ENCODE data around the gene TTC3.

TTC3 gene

DNA sequence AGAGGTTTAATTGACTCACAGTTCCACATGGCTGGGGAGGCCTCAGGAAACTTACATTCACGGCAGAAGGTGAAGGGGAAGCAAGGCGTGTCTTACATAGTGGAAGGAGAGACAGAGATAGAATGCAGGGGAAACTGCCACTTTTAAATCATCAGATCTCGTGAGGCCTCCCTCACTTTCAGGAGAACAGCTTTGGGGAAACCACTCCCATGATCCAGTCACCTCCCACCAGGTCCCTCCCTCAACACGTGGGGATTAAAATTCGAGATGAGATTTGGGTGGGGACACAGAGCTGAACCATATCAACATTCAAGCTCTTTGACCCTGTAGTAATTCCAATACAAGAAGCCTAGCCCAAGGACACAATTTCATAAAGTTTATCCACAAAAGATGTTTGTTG, 13.9 kb upstream of the TTC3 start:
- DNase-seq (ENCODE audit: low read depth in 2 of 3, low spot score in 1 of 3): no peak

DNA sequence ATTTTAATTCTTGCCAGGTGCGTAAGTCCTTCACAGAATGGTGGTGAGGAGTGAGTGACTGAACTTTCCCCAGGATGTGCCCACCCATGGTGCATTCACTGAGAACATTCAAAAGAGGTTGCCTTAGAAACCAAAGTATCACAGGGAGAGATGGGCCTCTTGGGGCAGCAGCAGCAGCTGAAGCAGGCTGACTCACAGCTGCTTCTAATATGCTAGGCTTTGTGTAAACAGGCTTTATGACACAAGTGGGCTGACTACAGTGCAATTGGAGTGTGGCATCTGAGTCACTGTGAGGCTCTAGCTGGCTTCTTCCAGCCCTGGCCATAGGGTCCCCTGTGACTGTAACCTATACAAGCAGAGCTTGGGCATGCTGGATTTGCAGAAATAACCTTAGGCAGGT, 12.8 kb upstream of the TTC3 start:
- DNase-seq (ENCODE audit: low read depth in 2 of 3, low spot score in 1 of 3): no peak

GRCh38 chr21:37061926-37062592, 11.0 kb upstream of the TTC3 start:
- no peak for DNase-seq (ENCODE audit: low read depth in 2 of 3, low spot score in 1 of 3)

- no peak for DNase-seq (ENCODE audit: low read depth in 2 of 3, low spot score in 1 of 3)
Observed at GRCh38 chr21:37062593-37062935, 10.5 kb upstream of the TTC3 start.

DNA sequence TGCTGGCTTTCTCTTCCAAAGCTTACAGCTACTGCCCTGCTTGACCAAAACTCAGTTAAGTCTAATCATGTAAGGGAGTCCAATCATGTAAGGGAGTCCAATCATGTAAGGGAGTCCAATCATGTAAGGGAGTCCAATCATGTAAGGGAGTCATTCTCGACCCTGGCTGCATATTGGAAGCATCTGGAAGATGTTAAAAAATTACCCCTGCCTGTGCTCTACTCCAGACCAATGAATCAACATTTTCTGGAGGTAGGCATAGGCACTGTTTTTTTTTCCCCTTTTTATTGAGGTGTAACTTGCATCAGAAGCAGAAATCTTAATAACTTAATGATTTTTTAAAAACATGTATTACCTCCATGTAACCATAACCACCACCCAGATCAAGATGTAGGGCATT, 9.6 kb upstream of the TTC3 start:
- no peak for DNase-seq (ENCODE audit: low read depth in 2 of 3, low spot score in 1 of 3)

GRCh38 chr21:37064841-37065240, 8.2 kb upstream of the TTC3 start:
- no peak for DNase-seq (ENCODE audit: low read depth in 2 of 3, low spot score in 1 of 3)

- no peak for DNase-seq (ENCODE audit: low read depth in 2 of 3, low spot score in 1 of 3)
Observed at GRCh38 chr21:37065561-37066177, 7.4 kb upstream of the TTC3 start.

DNA sequence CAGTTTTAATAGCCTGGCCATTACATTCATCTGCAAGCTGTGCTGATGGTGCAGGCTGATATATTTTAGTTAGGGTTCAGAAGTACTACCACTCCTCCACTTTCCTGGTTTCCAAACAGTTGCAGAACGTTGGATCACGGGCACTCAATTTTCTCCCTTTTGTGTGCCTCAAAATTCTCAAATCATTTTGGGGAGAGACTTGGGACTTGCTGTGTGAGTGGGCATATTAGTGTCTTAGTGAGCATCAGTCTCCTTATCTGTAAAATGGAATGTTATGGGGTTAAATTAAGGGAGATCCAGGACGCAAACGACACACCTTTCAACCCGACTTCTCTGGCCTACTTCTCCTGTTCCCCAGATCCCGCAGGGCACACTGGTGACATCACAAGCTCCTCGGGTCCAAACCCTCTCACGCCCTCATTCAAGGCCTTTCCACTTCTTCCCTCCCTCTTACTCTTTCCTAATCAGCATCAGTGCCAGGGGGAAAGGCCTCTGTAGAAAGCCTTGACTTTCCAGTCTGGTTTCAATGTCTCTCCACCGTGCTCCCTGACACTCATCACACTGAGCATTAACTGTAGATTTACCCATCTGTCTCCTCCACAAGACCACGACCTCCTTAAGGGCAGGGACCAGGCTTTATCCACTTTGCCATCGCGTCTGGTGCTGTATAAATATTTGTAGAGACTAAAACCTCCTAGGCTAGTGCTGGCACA, 1.3 kb upstream of the TTC3 start:
- peak in 1 of 3 donors; percentile 11 for DNase-seq (ENCODE audit: low read depth in 2 of 3, low spot score in 1 of 3)

DNA sequence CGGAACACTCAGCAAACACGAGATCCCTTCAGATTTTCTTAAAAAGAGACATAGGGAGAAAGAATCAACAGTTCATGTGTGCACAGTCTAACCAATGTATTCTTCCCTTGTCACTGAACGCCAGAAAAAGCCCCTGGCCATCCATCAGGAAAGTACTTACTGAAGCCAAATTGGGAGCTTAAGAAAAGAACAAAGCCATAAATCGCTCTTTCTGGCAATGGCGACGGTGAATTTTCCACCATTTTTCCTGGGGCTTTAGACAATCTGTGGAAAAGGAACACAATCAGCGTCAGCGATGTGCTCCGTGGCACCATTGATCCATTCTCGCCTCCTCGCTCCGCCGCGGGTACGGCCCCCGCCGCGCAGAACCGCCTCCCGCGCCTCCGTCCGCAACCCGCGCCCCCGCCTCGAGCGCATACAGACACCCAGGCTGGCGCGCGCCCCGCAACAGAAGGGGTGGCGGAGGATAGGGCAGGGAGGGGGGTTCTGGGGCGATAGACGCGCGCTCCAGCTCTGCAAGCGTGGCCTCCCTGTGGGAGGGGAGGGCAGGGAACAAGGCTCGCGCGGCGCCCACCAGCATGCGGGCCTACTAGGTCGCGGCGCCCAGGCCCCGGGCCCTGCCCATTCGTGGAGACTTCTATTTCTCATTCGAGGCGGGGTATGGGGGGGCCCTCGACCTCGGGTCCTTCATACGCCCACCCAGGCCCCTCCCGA, 623 bp upstream of the TTC3 start:
- peak; percentile 50 to 61 (median 55) for DNase-seq (ENCODE audit: low read depth in 2 of 3, low spot score in 1 of 3)

DNA sequence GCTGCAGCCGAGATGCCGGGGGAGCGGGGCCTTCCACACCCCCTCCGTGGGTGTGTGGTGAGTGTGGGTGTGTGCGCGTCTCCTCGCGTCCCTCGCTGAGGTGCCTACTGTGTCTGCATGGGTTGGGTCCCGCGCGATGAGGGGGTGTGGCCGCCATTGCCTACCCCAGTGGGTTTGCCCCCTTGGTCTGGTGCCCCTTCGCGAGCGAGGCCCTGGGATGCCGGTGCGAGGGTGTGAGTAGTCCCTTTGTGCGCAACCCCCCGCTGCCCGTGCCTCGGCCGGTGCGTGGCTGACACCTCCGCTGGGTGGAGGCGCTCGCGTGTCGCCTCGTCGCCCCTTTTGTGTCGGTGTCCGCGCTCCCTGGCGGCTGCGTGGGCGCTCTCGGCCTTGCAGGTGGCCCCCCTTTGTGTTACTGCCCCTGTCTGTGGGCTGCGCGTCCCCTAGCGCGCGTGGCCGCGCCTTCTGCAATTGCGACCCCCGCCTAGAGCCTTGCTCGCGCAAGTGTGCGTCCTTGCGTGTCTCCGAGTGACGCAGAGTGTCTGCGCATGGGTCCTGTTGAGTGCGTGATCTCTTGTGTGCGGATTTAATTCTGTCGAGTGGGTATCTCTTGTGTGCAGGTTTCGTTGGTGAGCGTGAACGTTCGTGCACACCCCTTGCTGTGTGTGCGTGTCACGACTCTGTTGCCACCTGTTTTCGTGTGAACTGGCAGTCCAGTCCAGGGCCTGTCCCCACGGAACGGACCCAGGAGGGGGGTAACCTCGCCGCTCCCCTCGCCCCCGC, 553 bp downstream of the TTC3 start:
- peak; percentile 20 to 51 (median 25) for DNase-seq (ENCODE audit: low read depth in 2 of 3, low spot score in 1 of 3)

- DNase-seq (ENCODE audit: low read depth in 2 of 3, low spot score in 1 of 3): no peak
Observed at GRCh38 chr21:37074197-37074510, 1.1 kb downstream of the TTC3 start.

DNA sequence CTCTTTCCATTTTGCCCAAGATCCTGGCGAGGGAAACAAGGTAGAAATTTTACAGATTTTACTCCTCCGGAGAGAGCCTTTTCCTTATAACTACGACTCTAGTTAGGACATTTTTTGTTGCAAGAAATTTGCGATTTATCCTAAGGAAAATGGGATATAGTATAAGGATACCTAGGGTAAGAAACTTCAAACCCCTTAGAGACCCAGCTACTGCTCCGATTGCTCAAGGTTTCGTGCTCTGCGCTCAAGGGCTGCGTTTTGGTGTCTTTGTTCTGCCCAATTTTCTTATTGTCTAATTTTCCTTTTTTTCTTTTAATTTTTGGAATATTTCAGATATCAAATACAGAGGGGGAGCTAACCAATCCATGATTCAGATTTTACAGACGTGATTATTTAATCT, 1.5 kb downstream of the TTC3 start:
- DNase-seq (ENCODE audit: low read depth in 2 of 3, low spot score in 1 of 3): no peak

GRCh38 chr21:37075214-37075770, 2.2 kb downstream of the TTC3 start:
- DNase-seq (ENCODE audit: low read depth in 2 of 3, low spot score in 1 of 3): no peak

DNA sequence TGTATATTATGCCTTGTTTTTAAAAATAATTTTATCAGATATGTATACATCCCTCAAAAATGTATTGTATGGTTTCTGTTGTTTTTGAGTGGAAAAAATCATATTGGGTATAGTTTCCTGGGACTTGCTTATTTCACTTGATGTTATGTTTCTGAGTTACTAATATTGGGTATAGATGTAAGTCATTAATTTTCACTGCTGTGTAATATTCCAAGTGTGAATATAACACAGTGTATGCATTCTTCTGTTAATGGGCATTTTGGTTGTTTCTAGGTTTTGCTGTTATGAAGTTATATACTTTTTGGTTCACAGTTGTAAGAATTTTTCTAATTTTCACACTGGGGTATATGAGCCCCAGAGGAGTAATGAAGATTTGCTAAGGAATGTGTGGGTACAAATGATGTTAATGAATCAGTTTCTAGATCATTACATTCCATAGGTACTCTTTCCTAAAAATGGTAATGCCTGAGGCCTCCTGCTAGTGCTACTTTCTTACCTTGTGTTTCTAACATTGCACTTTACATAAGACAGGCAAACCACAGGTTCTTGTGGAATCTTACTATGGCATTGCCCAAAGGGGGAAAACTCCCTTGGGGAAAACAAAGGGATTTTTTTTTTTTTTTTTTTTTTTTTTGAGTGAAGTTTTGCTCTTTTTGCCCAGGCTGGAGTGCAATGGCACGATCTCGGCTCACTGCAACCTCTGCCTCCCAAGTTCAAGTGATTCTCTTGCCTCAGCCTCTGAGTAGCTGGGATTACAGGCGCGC, 3.2 kb downstream of the TTC3 start:
- no peak for DNase-seq (ENCODE audit: low read depth in 2 of 3, low spot score in 1 of 3)

DNA sequence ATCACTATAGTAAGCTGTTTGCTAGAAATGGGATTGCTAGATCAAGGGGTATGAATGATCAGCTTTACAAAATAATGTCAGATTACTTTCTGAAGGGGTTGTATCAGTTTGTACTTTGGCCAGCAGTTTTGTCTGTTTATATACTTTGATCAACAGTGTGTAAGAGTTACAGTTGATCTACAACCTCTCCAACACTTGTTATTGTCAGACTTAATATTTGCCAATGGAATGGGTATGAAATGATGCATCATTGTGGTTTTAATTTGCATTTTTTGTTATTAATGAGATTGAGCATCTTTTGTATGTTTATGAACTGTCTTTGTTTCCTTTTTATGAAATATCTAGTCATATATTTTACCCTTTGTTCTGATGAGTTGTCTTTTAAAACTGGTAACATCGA, 4.3 kb downstream of the TTC3 start:
- DNase-seq (ENCODE audit: low read depth in 2 of 3, low spot score in 1 of 3): no peak

DNA sequence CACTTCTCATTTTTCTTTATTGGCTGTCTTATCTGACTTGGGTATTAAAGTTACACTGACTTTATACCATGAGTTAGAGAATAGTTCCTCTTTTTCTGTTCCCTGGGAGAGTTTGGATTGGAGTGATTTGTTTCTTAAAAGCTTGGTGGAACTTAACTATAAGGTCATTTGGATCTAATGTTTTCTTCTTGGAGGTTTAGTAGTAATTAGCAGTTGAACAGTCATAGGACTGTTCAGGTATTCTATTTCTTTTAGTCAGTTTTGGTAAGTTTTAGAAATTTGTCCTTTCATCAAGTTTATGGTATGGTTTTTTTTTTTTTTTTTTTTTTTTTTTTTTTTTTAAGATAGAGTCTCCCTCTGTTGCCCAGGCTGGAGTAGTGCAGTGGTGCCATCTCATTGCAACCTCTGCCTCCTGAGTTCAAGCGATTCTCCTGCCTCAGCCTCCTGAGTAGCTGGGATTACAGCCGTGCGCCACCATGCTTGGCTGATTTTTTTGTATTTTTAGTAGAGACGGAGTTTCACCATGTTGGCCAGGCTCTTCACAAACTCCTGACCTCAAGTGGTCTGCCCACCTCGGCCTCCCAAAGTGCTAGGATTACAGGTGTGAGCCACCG, 6.3 kb downstream of the TTC3 start:
- no peak for DNase-seq (ENCODE audit: low read depth in 2 of 3, low spot score in 1 of 3)

GRCh38 chr21:37082375-37082774, 9.3 kb downstream of the TTC3 start:
- DNase-seq (ENCODE audit: low read depth in 2 of 3, low spot score in 1 of 3): no peak

DNA sequence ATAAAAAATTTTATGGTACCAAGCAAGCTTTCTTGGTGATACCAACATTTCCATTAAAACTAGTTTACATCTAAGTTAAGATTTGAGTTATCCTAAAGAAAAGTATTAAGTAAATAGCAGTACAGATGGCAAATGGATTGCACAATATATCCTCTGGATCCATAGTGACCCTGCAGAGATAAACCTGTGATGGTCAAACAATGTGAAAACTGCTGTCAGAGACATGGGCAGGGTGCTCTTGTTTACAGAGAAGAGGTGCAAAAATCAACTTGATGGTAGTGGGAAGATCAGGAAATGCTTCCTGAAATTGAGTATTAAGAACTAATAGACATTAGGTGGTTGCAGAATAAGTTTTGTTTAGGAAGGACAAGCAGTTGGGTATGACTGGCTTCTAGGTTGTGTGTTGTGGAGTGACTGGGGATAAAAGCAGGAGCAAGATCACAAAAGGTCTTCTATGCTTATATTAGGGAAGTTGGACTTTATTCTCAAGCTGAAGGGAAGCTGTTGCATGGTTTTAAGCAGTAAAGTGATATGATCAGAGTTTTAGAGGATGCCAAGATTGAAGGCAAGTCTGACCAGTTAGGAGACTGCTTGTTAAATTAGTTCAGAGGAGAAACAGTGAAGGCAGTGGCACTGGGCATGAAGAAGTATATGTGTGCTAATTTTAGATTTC, 9.9 kb downstream of the TTC3 start:
- no peak for DNase-seq (ENCODE audit: low read depth in 2 of 3, low spot score in 1 of 3)

- DNase-seq (ENCODE audit: low read depth in 2 of 3, low spot score in 1 of 3): no peak
Observed at GRCh38 chr21:37085726-37086125, 12.7 kb downstream of the TTC3 start.
